ENCODE measurements around the gene ECI2.

The ECI2 gene

DNA sequence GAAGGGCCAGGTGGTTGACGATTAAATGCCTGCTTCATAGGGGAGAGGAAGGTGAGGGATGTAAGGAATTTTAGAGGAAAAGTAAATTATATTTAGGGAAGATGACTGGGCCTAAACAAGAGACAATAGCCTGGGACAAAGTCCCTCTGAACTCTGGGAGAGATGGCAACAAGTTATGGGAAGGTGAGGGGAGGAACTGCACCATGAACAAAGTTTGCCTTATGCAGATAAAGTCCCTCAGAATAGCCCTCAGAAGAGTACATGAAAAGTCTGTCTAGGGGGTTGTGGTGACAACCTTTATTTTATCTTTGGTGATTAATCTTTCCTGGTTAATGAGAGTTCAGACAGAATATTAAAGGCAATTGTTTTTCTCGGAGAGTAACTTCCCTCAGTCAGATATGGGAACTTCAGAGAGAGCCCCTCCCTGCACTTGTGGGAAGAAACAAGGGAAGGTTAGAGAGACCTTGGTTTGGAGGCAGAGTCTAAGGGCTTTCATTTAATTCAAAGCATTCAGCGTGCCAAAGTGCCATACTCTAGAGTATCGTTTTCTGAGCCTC lies 29.3 kb downstream of the ECI2 start:
- H4K8ac ChIP-seq (ENCODE audit: low read depth, low read length): no peak overlapping the region
- no peak overlapping the region for H3K4ac ChIP-seq (ENCODE audit: low read length)
- no peak overlapping the region for H2AFZ ChIP-seq (ENCODE audit: low read length)
- H3K4me3 ChIP-seq (ENCODE audit: low read length in 2 of 2): no peak overlapping the region
- no peak overlapping the region for H3K23ac ChIP-seq (ENCODE audit: low read depth, low read length, poor library complexity)
- H4K91ac ChIP-seq (ENCODE audit: low read depth, low read length, poor library complexity): no peak overlapping the region
- H3K9ac ChIP-seq (ENCODE audit: low read depth, low read length, poor library complexity): no peak overlapping the region
- no peaks in the 10 kb centered on the region for H3K36me3 ChIP-seq (replicated peaks in 1 of 2; ENCODE audit: control insufficient read depth in 2 of 2, insufficient read depth in 2 of 2, low read length in 2 of 2)
- H3K4me2 ChIP-seq (ENCODE audit: insufficient read depth, low read length, poor library complexity, severe bottlenecking): no peak overlapping the region
- no peak overlapping the region for H2BK15ac ChIP-seq (ENCODE audit: low read length)
- H3K14ac ChIP-seq (ENCODE audit: low read length): no peak overlapping the region
- peaks cover 0 to 36% (median 0%) of the 10 kb centered on the region in 3 experiments for H3K27me3 ChIP-seq (ENCODE audit: control insufficient read depth in 3 of 3, insufficient read depth in 3 of 3, low read depth in 1 of 3, low read length in 3 of 3)
- H3K18ac ChIP-seq (ENCODE audit: low read length): no peak overlapping the region
- no peak overlapping the region for H2BK120ac ChIP-seq (ENCODE audit: low read depth, low read length)
- no peak overlapping the region for H2AK5ac ChIP-seq (ENCODE audit: low read depth, low read length)
- H3K27ac ChIP-seq (replicated peaks; ENCODE audit: low read length): no peak overlapping the region
- no peaks in the 10 kb centered on the region for H3K4me1 ChIP-seq (ENCODE audit: control insufficient read depth in 2 of 2, insufficient read depth in 1 of 2, low read depth in 1 of 2, low read length in 2 of 2)
- no peak overlapping the region for H2BK12ac ChIP-seq (ENCODE audit: low read length)
- WGBS, 2 donors (ENCODE audit: extremely low coverage in 2 of 2, insufficient read length in 2 of 2, insufficient replicate concordance in 1 of 2): no CpG with 5 or more reads among the region's 4 CpGs
- no peak overlapping the region for H2BK5ac ChIP-seq (ENCODE audit: low read length)
- H3K79me1 ChIP-seq (ENCODE audit: low read depth, low read length): no peaks in the 10 kb centered on the region
- no peak for DNase-seq (ENCODE audit: low spot score)
- H3K9me3 ChIP-seq (replicated peaks in 1 of 2; ENCODE audit: control insufficient read depth in 2 of 2, insufficient read depth in 1 of 2, low read depth in 1 of 2, low read length in 2 of 2): peaks cover 0 to 3% of the 10 kb centered on the region in 2 donors

GRCh38 chr6:4103929-4104328 lies 31.4 kb downstream of the ECI2 start:
- no CpG with 5 or more reads among the region's 5 CpGs for WGBS, 2 donors (ENCODE audit: extremely low coverage in 2 of 2, insufficient read length in 2 of 2, insufficient replicate concordance in 1 of 2)
- Histone ChIP-seq H2BK15ac (ENCODE audit: low read length) (no peak overlapping the region), H4K8ac (ENCODE audit: low read depth, low read length) (no peak overlapping the region), H3K9ac (ENCODE audit: low read depth, low read length, poor library complexity) (no peak overlapping the region), H2BK120ac (ENCODE audit: low read depth, low read length) (no peak overlapping the region), H3K4me3 (ENCODE audit: low read length in 2 of 2) (no peak overlapping the region), H3K4me1 (ENCODE audit: control insufficient read depth in 2 of 2, insufficient read depth in 1 of 2, low read depth in 1 of 2, low read length in 2 of 2) (no peaks in the 10 kb centered on the region), H3K9me3 (replicated peaks in 1 of 2; ENCODE audit: control insufficient read depth in 2 of 2, insufficient read depth in 1 of 2, low read depth in 1 of 2, low read length in 2 of 2) (peaks cover 0 to 3% of the 10 kb centered on the region in 2 donors), H2AFZ (ENCODE audit: low read length) (no peak overlapping the region), H3K27ac (replicated peaks; ENCODE audit: low read length) (no peak overlapping the region), H2BK5ac (ENCODE audit: low read length) (no peak overlapping the region), H4K91ac (ENCODE audit: low read depth, low read length, poor library complexity) (no peak overlapping the region), H3K79me1 (ENCODE audit: low read depth, low read length) (no peaks in the 10 kb centered on the region), H2BK12ac (ENCODE audit: low read length) (no peak overlapping the region), H3K4me2 (ENCODE audit: insufficient read depth, low read length, poor library complexity, severe bottlenecking) (no peak overlapping the region), H3K23ac (ENCODE audit: low read depth, low read length, poor library complexity) (no peak overlapping the region), H3K27me3 (ENCODE audit: control insufficient read depth in 3 of 3, insufficient read depth in 3 of 3, low read depth in 1 of 3, low read length in 3 of 3) (peaks cover 0 to 39% (median 0%) of the 10 kb centered on the region in 3 experiments), H2AK5ac (ENCODE audit: low read depth, low read length) (no peak overlapping the region), H3K14ac (ENCODE audit: low read length) (no peak overlapping the region), H3K4ac (ENCODE audit: low read length) (no peak overlapping the region), H3K18ac (ENCODE audit: low read length) (no peak overlapping the region), H3K36me3 (replicated peaks in 1 of 2; ENCODE audit: control insufficient read depth in 2 of 2, insufficient read depth in 2 of 2, low read length in 2 of 2) (no peaks in the 10 kb centered on the region)
- no peak for DNase-seq (ENCODE audit: low spot score)

DNA sequence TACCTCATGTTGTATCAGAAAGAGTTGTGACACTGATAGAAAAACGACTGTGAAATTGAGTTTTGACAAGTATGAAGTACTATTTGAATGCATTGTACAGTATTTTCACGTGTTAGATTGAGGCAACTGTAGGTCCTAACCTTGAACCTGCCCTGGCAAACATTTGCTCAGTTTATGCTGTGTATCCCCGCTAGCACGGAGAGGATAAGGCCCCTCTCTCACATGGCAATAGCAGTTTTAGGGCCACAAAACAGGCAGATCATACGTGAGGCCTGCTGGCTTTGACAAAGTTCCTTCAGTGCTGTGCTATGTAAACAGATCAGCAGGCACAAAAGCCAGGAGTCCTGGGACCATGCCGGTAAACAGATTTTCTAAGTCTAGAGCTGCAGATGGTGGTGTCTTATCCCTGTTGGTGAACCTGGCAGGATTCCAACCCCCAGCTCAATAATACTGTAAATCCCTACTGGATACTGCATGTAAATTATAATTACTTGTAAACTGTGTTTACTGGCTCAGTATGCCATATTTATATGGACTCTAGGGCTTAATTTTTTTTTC lies 32.6 kb downstream of the ECI2 start:
- Histone ChIP-seq H2BK15ac (ENCODE audit: low read length) (no peak overlapping the region), H4K8ac (ENCODE audit: low read depth, low read length) (no peak overlapping the region), H3K9me3 (replicated peaks in 1 of 2; ENCODE audit: control insufficient read depth in 2 of 2, insufficient read depth in 1 of 2, low read depth in 1 of 2, low read length in 2 of 2) (peaks cover 0 to 3% of the 10 kb centered on the region in 2 donors), H2BK5ac (ENCODE audit: low read length) (no peak overlapping the region), H3K9ac (ENCODE audit: low read depth, low read length, poor library complexity) (no peak overlapping the region), H3K4me3 (ENCODE audit: low read length in 2 of 2) (no peak overlapping the region), H3K27me3 (ENCODE audit: control insufficient read depth in 3 of 3, insufficient read depth in 3 of 3, low read depth in 1 of 3, low read length in 3 of 3) (peaks cover 0 to 33% (median 0%) of the 10 kb centered on the region in 3 experiments), H3K4me2 (ENCODE audit: insufficient read depth, low read length, poor library complexity, severe bottlenecking) (no peak overlapping the region), H3K4ac (ENCODE audit: low read length) (no peak overlapping the region), H3K4me1 (ENCODE audit: control insufficient read depth in 2 of 2, insufficient read depth in 1 of 2, low read depth in 1 of 2, low read length in 2 of 2) (no peaks in the 10 kb centered on the region), H3K18ac (ENCODE audit: low read length) (peak overlapping the region; percentile 9), H2AK5ac (ENCODE audit: low read depth, low read length) (no peak overlapping the region), H3K23ac (ENCODE audit: low read depth, low read length, poor library complexity) (no peak overlapping the region), H3K79me1 (ENCODE audit: low read depth, low read length) (no peaks in the 10 kb centered on the region), H3K36me3 (replicated peaks in 1 of 2; ENCODE audit: control insufficient read depth in 2 of 2, insufficient read depth in 2 of 2, low read length in 2 of 2) (no peaks in the 10 kb centered on the region), H2BK12ac (ENCODE audit: low read length) (no peak overlapping the region), H3K14ac (ENCODE audit: low read length) (no peak overlapping the region), H2AFZ (ENCODE audit: low read length) (peak overlapping the region; percentile 28), H2BK120ac (ENCODE audit: low read depth, low read length) (no peak overlapping the region), H3K27ac (replicated peaks; ENCODE audit: low read length) (no peak overlapping the region), H4K91ac (ENCODE audit: low read depth, low read length, poor library complexity) (no peak overlapping the region)
- DNase-seq (ENCODE audit: low spot score): no peak
- WGBS, 2 donors (ENCODE audit: extremely low coverage in 2 of 2, insufficient read length in 2 of 2, insufficient replicate concordance in 1 of 2): no CpG with 5 or more reads among the region's 6 CpGs

- Histone ChIP-seq H3K27me3 (ENCODE audit: control insufficient read depth in 3 of 3, insufficient read depth in 3 of 3, low read depth in 1 of 3, low read length in 3 of 3) (peaks cover 0 to 27% (median 0%) of the 10 kb centered on the region in 3 experiments), H3K23ac (ENCODE audit: low read depth, low read length, poor library complexity) (no peak overlapping the region), H3K79me1 (ENCODE audit: low read depth, low read length) (no peaks in the 10 kb centered on the region), H2BK5ac (ENCODE audit: low read length) (no peak overlapping the region), H2BK120ac (ENCODE audit: low read depth, low read length) (no peak overlapping the region), H3K14ac (ENCODE audit: low read length) (no peak overlapping the region), H3K27ac (replicated peaks; ENCODE audit: low read length) (no peak overlapping the region), H3K4ac (ENCODE audit: low read length) (no peak overlapping the region), H3K4me2 (ENCODE audit: insufficient read depth, low read length, poor library complexity, severe bottlenecking) (no peak overlapping the region), H3K9ac (ENCODE audit: low read depth, low read length, poor library complexity) (no peak overlapping the region), H2BK12ac (ENCODE audit: low read length) (no peak overlapping the region), H3K36me3 (replicated peaks in 1 of 2; ENCODE audit: control insufficient read depth in 2 of 2, insufficient read depth in 2 of 2, low read length in 2 of 2) (no peaks in the 10 kb centered on the region), H2AK5ac (ENCODE audit: low read depth, low read length) (no peak overlapping the region), H4K8ac (ENCODE audit: low read depth, low read length) (no peak overlapping the region), H3K18ac (ENCODE audit: low read length) (no peak overlapping the region), H3K4me3 (ENCODE audit: low read length in 2 of 2) (no peak overlapping the region), H2BK15ac (ENCODE audit: low read length) (no peak overlapping the region), H4K91ac (ENCODE audit: low read depth, low read length, poor library complexity) (no peak overlapping the region), H3K9me3 (replicated peaks in 1 of 2; ENCODE audit: control insufficient read depth in 2 of 2, insufficient read depth in 1 of 2, low read depth in 1 of 2, low read length in 2 of 2) (peaks cover 0 to 3% of the 10 kb centered on the region in 2 donors), H3K4me1 (ENCODE audit: control insufficient read depth in 2 of 2, insufficient read depth in 1 of 2, low read depth in 1 of 2, low read length in 2 of 2) (no peaks in the 10 kb centered on the region), H2AFZ (ENCODE audit: low read length) (no peak overlapping the region)
- WGBS, 2 donors (ENCODE audit: extremely low coverage in 2 of 2, insufficient read length in 2 of 2, insufficient replicate concordance in 1 of 2): no CpG with 5 or more reads among the region's 3 CpGs
- no peak for DNase-seq (ENCODE audit: low spot score)
Observed at GRCh38 chr6:4101298-4101697, 34.1 kb downstream of the ECI2 start.
